Heart left ventricle (tissue), 13 donors: ENCODE results near the gene HHIPL2.

Source experiments
- CTCF ChIP-seq, 12 donors: fragments of 200-600 bp; sonication (generic) in 4 of 12; IDR thresholded peaks; one replicate each; pipeline versions ENCODE4 v1.5.0 to v1.8.0; 2018 to 2022; ENCODE audit warnings: antibody characterized with exemption in 12 of 12, mild to moderate bottlenecking in 5 of 12
- POLR2A ChIP-seq, 2 donors: fragments of 450-650 bp; IDR thresholded peaks; one replicate each; pipeline ENCODE4 v1.6.1; 2017; ENCODE audit warnings: antibody characterized with exemption in 2 of 2, mild to moderate bottlenecking in 2 of 2, moderate library complexity in 2 of 2
- donor health status: ischemic (EF 13 %, LVEDD 7.1; RV severe dilation, severe dysfunction).
- donor health status: DM: no; HTN: yes; CAD: no.
- donor health status: DM: no; HTN: no; CAD: no.
- donor health status: ischemic (EF 25% LVEDD 6.9; RV normal size, moderate dysfunction).
- donor health status: ischemic (EF 25% LVEDD 5.7; RV mildly dilated, moderate dysfunction).
- donor health status: ischemic (EF 35%, LVEDD 5.7; RV mildly dilated, moderate dysfunction).
- donor health status: nonischemic (EF 11% LVEDD 7.7; RV severe dilation, severe dysfunction).
- donor health status: DM: yes; HTN: yes; CAD: no.
- donor health status: PGD.
- donor health status: ischemic (EF 29% LVEDD 5.4; RV normal size, mild dysfunction).
- donor health status: nonischemic (EF 23%, LVEDD 6.1; RV moderate dilation, normal function).

- TF ChIP-seq POLR2A (IDR thresholded peaks at IDR 0.05) (no peak), CTCF (IDR thresholded peaks at IDR 0.05) (no peak)
These were observed 31.4 kb upstream of the HHIPL2 start for GRCh38 chr1:222579316-222579715.
